Uterus (tissue), 4 donors: ENCODE measurements around the gene XK. TPM values are rescaled to one million over a fixed set of nuclear protein-coding genes. Genes with fewer than 3 reads are reported as not detected.

ENCODE experiments used
- DNase-seq, 2 donors: peaks; one replicate each; pipeline ENCODE4 v3.0.0-alpha.2; 2019 to 2020
- H3K27ac ChIP-seq, 2 donors: fragments of 200-600 bp; sonication (generic); 1 replicate in 1 of 2; 2 replicates in 1 of 2; pipeline ENCODE4 v1.5.1; 2016 to 2018
- H3K27me3 ChIP-seq, 2 donors: fragments of 200-600 bp; sonication (generic); one replicate each; pipeline ENCODE4 v1.5.1; 2018 to 2019; ENCODE audit warnings: control low read depth in 1 of 2
- H3K36me3 ChIP-seq, 2 donors: fragments of 200-600 bp; sonication (generic); one replicate each; pipeline ENCODE4 v1.5.1; 2019; ENCODE audit warnings: control low read depth in 1 of 2
- H3K4me1 ChIP-seq, 2 donors: fragments of 200-600 bp; sonication (generic); one replicate each; pipeline ENCODE4 v1.5.1; 2018 to 2019; ENCODE audit warnings: control low read depth in 1 of 2
- H3K4me3 ChIP-seq, 2 donors: fragments of 200-600 bp; sonication (generic); 1 replicate in 1 of 2; 2 replicates in 1 of 2; pipeline ENCODE4 v1.5.1; 2018 to 2019; ENCODE audit warnings: mild to moderate bottlenecking in 1 of 2
- H3K9me3 ChIP-seq, 2 donors: fragments of 200-600 bp; sonication (generic); one replicate each; pipeline ENCODE4 v1.5.1; 2019; ENCODE audit warnings: control low read depth in 1 of 2
- POLR2A ChIP-seq, 2 donors: fragments of 450-650 bp; IDR thresholded peaks; one replicate each; pipeline ENCODE4 v1.6.1; 2016; ENCODE audit warnings: antibody characterized with exemption in 2 of 2, mild to moderate bottlenecking in 1 of 2, moderate library complexity in 1 of 2
- intact Hi-C: fragments of 100-400 bp; cut with DNase I; formaldehyde crosslinking; loops from one replicate; pipeline ENCODE4 v1.15.1; 2023; ENCODE audit warnings: low total_unique reads
- total RNA-seq, 4 donors: library from RNA; depleted of rRNA in 3 of 4; stranded (reverse); fragments of >200 nt in 3 of 4; gene quantifications; one replicate each; pipeline versions ENCODE4 v1.1.0 to v1.2.4, GENCODE V29; 2014 to 2023
- TF ChIP-seq, protein P1 (sequence below), 4 experiments: fragments of 200-600 bp in 2 of 4; fragments of 450-650 bp in 2 of 4; sonication (generic) in 2 of 4; IDR thresholded peaks; one replicate each; pipeline ENCODE4 v1.5.1; 2016 to 2019; ENCODE audit warnings: antibody characterized with exemption in 4 of 4, mild to moderate bottlenecking in 2 of 4, moderate library complexity in 1 of 4
- donor health status: DM: yes; HTN: yes; CAD: no.

XK gene
- total RNA-seq, 4 donors from 2014 or later = 0.26 to 5.0 (median 2.0) TPM

- H3K27me3 ChIP-seq = no peaks in the 10 kb centered on the region
- DNase-seq = no peak
- H3K4me3 ChIP-seq = no peak overlapping the region
- H3K4me1 ChIP-seq = no peaks in the 10 kb centered on the region
- no peak overlapping the region for H3K27ac ChIP-seq
- TF ChIP-seq POLR2A (IDR thresholded peaks at IDR 0.05) = no peak
- TF ChIP-seq, protein P1, sequence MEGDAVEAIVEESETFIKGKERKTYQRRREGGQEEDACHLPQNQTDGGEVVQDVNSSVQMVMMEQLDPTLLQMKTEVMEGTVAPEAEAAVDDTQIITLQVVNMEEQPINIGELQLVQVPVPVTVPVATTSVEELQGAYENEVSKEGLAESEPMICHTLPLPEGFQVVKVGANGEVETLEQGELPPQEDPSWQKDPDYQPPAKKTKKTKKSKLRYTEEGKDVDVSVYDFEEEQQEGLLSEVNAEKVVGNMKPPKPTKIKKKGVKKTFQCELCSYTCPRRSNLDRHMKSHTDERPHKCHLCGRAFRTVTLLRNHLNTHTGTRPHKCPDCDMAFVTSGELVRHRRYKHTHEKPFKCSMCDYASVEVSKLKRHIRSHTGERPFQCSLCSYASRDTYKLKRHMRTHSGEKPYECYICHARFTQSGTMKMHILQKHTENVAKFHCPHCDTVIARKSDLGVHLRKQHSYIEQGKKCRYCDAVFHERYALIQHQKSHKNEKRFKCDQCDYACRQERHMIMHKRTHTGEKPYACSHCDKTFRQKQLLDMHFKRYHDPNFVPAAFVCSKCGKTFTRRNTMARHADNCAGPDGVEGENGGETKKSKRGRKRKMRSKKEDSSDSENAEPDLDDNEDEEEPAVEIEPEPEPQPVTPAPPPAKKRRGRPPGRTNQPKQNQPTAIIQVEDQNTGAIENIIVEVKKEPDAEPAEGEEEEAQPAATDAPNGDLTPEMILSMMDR (IDR thresholded peaks at IDR 0.05) = no peak
- no peaks in the 10 kb centered on the region for H3K36me3 ChIP-seq
- no peaks in the 10 kb centered on the region for H3K9me3 ChIP-seq
- intact Hi-C loops = no loop called here
Measured at GRCh38 chrX:37667141-37667540, 18.4 kb upstream of the XK start.

DNA sequence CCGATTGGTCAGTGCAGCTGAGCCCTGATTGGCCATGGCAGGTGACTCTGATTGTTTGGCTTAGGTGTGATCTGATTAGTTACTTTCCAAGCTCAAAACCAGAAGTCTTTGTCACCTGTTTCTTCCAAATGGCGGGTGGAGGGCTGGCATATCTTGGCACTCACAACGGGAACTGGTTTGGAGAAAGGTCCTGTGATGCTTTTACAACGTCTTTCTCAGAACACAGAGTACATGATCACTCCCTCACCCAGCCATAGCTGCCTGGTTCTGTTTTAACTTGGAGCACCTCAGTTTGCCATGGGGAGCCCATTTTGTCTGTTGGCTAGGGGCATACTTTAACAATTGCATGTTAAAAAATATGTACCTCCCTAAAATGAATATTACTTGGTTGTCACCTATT, 13.0 kb upstream of the XK start:
- Histone ChIP-seq H3K9me3 (no peaks in the 10 kb centered on the region), H3K4me1 (no peaks in the 10 kb centered on the region), H3K27me3 (no peaks in the 10 kb centered on the region), H3K4me3 (no peak overlapping the region), H3K27ac (no peak overlapping the region), H3K36me3 (no peaks in the 10 kb centered on the region)
- DNase-seq = no peak
- no peak for TF ChIP-seq POLR2A (IDR thresholded peaks at IDR 0.05)
- TF ChIP-seq, protein P1 (IDR thresholded peaks at IDR 0.05) = no peak
- intact Hi-C loops = no loop called here

- TF ChIP-seq POLR2A (IDR thresholded peaks at IDR 0.05) = no peak
- TF ChIP-seq, protein P1 (IDR thresholded peaks at IDR 0.05) = no peak
- Histone ChIP-seq H3K9me3 (no peaks in the 10 kb centered on the region), H3K4me3 (no peak overlapping the region), H3K27ac (no peak overlapping the region), H3K36me3 (no peaks in the 10 kb centered on the region), H3K27me3 (no peaks in the 10 kb centered on the region), H3K4me1 (no peaks in the 10 kb centered on the region)
- no peak for DNase-seq
- intact Hi-C loops = no loop called here
Measured at GRCh38 chrX:37676811-37677210, 8.8 kb upstream of the XK start.

DNA sequence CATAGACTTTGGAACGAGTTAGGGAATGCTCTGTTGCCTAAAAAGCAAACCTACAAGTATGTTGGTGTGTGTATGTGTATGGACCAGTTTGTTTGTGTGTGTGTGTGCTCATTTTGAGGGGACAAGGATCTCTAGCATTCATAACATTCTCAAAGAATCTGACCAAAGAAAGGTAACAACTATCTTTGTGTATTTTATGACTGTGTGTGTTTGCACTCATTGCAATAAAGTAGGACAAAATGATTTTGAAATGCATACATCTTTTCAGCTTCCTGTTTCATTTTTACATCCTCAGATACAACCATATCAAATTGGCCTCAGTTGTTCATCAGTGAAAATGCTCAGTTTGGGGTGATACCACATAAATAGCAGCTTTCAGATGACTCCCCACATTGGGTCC, 8.3 kb upstream of the XK start:
- no peak overlapping the region for H3K27ac ChIP-seq
- no peaks in the 10 kb centered on the region for H3K27me3 ChIP-seq
- H3K4me3 ChIP-seq = no peak overlapping the region
- no peak for DNase-seq
- TF ChIP-seq, protein P1 (IDR thresholded peaks at IDR 0.05) = no peak
- no peak for TF ChIP-seq POLR2A (IDR thresholded peaks at IDR 0.05)
- H3K4me1 ChIP-seq = no peaks in the 10 kb centered on the region
- intact Hi-C loops = no loop called here
- no peaks in the 10 kb centered on the region for H3K36me3 ChIP-seq
- H3K9me3 ChIP-seq = no peaks in the 10 kb centered on the region

GRCh38 chrX:37677765-37678164, 7.8 kb upstream of the XK start:
- Histone ChIP-seq H3K27ac (no peak overlapping the region), H3K27me3 (no peaks in the 10 kb centered on the region), H3K4me3 (no peak overlapping the region), H3K4me1 (no peaks in the 10 kb centered on the region), H3K9me3 (no peaks in the 10 kb centered on the region), H3K36me3 (no peaks in the 10 kb centered on the region)
- no peak for DNase-seq
- TF ChIP-seq, protein P1 (IDR thresholded peaks at IDR 0.05) = no peak
- no peak for TF ChIP-seq POLR2A (IDR thresholded peaks at IDR 0.05)
- intact Hi-C loops = no loop called here
